ENCODE results near the gene SIK2.

GRCh38 chr11:111722501-111722900, 120.3 kb downstream of the SIK2 start:
- TF ChIP-seq EZH2 (IDR thresholded peaks at IDR 0.05) = no peak
- no peak for TF ChIP-seq CTCF (IDR thresholded peaks at IDR 0.05)
